ENCODE results near the gene PITPNC1.
"Not testable (repeated sequence)": the region's sequence is repeated elsewhere in the genome, so short reads cannot be mapped to it uniquely, and the experiment has no call there.

The PITPNC1 gene

DNA sequence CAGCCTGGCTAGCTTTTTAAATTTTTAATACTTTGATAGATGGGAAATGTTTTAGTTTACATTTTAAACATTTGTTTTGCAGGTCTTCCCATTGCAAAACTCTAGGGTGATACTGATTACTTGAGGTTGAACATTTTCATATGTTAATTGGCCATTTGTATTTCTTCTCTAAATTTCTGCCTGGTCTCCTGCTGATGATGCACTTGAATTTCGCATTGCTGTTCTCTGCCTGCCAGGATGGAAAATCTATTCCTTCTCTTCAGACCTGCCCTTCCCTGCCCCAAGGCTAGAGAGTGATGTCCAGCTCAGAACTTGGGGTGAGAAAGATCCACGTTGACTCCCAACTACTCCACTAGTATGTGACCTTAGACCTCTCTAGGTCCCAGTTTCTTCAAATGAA is 134.7 kb downstream of the PITPNC1 start:
- DNase-seq (ENCODE audit: low read depth in 2 of 2), result no peak

DNA sequence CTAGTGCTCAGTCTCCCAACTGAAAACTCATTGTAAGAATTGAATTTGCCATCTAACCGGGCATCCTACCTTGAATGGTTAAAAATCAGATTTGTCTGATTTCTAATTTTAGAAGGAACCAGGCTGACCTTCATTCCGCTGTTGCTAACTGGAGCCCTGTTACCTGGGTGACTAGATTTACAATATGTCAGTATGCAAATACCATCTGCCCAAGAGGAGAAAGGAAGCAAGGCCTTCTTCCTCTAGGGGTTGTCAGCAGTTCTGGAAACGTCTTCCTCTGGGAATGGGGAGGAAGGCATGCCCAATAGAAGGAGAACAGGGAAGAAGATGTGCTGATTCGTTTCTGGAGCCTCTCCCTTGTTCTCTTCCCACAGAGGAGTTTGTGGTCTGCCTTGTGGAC is 137.9 kb downstream of the PITPNC1 start:
- DNase-seq (ENCODE audit: low read depth in 2 of 2), result no peak

- DNase-seq (ENCODE audit: low read depth in 2 of 2), result no peak
Measured at GRCh38 chr17:67515490-67516083, 138.5 kb downstream of the PITPNC1 start.

DNA sequence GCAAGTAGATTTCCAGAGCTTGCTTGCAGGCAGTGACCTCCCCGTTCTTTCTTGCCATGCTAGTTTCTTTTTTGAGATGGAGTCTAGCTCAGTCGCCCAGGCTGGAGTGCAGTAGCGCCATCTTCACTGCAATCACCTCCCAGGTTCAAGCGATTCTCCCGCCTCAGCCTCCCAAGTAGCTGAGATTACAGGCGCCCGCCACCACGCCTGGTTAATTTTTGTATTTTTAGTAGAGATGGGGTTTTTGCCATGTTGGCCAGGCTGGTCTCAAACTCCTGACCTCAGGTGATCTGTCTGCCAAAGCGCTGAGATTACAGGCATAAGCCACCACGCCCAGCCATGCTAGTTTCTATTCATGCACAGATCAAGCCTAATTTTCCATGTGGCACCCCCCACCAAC is 139.5 kb downstream of the PITPNC1 start:
- DNase-seq (ENCODE audit: low read depth in 2 of 2), result not testable (repeated sequence)

GRCh38 chr17:67517325-67517724 is 140.2 kb downstream of the PITPNC1 start:
- DNase-seq (ENCODE audit: low read depth in 2 of 2), result no peak

DNA sequence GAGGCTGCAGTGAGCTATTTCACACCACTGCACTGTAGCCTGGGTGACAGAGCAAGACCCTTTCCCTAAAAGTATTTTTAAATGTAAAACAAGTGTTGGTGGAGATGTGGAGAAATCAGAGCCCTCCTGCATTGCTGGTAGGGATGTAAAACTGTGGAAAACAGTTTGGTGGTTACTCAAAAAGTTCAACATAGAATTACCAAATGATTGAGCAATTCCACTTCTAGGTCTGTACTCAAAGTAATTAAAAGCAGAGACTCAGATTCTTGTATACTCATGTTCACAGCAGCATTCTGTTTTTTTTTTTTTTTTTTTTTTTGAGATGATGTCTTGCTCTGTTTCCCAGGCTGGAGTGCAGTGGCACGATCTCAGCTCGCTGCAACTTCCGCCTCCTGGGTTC is 141.8 kb downstream of the PITPNC1 start:
- DNase-seq (ENCODE audit: low read depth in 2 of 2), result no peak

GRCh38 chr17:67519801-67520251 is 142.7 kb downstream of the PITPNC1 start:
- no peak for DNase-seq (ENCODE audit: low read depth in 2 of 2)

DNA sequence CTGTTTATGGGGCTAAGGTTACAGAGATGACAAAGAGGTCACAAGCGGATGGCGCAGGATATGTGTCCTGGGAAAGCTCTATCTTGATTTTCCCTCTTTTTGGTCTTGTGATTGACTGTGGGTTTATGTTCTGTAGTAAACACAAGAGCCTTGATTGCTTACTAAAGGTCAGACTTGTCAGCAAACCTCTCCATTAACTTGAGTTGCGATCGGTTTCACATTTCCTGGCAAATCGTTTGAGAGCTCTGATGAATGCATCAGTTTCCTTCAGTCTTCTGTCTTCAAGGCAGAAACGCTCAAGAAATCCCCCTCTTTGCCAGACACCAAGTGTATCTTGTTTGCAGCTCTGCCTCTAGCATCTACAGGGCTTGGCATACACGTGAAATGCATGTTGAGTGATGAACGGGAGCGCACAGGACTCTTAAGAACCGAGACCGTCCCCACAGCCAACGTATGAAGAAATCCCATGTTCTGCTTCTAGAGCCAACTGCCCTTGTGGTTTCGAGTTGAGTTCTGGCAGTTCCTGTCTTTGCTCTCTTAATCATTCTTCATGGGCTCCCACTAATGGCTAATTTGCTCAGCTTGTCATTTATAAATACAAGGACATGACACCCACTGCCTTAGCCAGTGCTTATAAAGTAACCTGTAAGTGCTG is 143.3 kb downstream of the PITPNC1 start:
- no peak for DNase-seq (ENCODE audit: low read depth in 2 of 2)

- DNase-seq (ENCODE audit: low read depth in 2 of 2), result no peak
Measured at GRCh38 chr17:67520916-67521774, 144.1 kb downstream of the PITPNC1 start.

- DNase-seq (ENCODE audit: low read depth in 2 of 2), result no peak
Measured at GRCh38 chr17:67521775-67522069, 144.6 kb downstream of the PITPNC1 start.

DNA sequence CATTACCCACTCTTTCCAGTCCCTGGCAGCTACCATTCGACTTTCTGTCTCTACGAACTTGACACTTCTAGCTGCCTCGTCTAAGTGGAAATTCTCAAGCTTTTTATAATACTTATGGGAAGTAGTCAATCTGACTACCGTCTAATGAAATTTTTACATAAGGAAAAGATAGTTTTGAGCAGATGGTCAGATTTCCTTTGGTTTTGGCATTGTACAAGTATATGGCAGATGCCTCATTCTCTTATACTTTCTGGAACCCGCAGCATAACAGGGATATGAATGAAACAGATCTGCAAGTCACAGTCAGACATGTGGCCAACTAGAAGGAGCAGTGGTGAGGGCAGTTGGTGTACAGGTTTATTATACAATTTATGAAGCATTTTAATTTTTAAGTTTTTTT is 146.0 kb downstream of the PITPNC1 start:
- DNase-seq (ENCODE audit: low read depth in 2 of 2), result no peak

DNA sequence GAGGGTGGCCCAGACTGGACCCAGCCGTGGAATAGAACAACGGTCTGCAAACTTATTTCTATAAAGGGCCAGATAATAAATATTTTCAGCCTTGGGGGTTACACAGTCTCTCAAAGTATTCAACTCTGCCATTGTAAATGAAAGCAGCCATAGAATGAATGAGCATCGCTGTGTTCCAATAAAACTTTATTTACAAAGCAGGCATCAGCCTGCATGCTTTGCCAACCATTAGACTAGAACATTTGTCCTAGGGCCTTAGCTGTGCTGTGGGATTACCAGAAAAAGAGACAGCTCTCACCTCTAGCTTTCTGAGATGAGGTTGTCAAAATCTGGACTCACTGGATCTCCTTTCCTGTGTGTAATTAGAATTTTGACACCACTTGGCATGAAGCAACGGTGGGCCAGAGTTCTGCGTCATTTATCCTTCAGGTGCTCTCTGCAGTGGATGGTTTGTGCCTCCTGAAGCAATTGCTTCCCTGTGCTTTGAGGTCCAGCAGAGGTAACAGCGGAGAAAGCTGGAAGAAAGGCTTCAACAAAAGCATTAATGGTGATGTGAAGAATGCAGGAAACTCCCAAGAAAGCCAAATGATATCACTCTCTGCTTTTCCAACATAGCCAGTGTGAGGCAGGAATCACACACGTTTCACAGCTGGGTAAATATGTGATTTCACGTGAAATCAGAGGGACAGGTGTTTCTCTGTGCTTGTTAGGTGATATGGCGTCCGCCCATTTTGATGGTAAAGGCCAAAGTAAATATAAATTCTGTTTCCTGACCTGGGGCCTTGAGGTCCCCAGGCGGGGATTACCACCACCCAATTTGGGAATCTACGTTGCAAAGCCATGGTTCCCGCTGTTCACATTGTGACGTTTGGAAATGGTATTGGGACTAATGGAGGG is 148.4 kb downstream of the PITPNC1 start:
- DNase-seq (ENCODE audit: low read depth in 2 of 2), result no peak

DNA sequence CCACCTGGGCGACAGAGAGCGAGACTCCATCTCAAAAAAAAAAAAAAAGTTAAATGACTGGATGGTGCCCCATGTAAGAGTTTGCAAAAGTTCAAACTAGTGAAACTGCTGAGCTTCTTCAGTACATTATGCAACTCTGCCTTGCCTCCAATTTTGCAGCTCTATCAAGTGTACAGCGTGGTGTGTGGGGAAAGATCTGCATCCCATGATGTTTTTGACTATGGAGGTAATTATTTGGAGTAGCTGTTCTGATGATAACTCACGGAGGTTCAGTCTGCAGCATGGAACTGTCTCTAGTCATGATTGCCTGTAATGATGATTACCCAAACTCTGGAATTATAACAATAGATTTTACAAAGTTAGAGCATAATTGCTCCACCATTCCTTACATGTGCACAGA is 149.6 kb downstream of the PITPNC1 start:
- DNase-seq (ENCODE audit: low read depth in 2 of 2), result no peak

DNA sequence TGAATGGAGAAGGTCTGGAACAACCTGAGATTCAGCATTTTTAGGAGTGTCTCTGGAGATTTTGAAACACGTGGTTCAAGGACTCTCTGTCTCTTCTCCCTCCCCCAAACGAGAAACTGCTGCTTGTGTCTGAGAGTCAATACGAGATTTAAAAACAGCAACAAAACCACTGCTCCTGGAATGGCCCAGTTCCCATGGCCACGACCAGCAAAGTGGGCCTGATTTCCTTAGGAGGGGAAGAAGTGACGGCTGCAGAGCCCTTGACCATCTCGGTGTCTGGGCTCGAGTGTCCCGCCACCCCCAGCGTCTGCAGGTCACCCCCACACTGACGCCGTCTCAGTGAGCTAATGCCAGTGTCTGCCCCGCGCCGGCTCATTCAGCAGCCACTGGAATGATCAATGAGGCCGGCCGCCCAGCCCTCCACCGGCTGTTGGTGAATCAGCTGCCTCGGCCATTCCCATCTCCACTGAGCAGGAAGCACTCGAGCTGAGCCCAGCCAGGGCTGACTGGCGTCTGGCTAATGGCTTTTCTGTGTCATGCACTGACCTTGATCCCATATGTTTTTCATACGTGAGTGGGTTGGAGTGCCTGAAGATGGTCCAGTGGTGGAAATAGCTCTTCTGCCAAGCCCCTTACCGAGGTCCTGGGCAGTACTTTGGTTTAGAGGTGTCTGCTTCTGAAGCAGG is 151.8 kb downstream of the PITPNC1 start:
- no peak for DNase-seq (ENCODE audit: low read depth in 2 of 2)

DNA sequence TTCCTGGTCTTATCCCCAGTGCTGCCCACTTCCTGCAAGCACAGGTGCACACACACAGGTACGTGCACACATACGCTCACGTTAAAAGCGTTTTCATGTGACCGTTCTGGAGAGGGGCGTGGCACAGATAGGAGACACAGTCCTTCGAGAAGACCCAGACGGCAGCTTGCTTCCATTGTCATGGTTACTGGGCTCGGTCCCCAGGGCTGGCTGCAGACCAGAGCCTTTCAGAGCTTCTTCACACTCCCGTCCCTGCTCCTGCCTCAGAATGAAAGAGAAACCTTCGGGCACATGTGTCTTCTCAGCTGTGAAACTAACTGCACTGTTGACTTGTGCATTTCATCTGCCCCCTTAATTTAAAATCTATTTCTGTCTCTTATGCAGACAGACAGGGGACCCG is 154.2 kb downstream of the PITPNC1 start:
- no peak for DNase-seq (ENCODE audit: low read depth in 2 of 2)

GRCh38 chr17:67532326-67532871 is 155.3 kb downstream of the PITPNC1 start:
- no peak for DNase-seq (ENCODE audit: low read depth in 2 of 2)

DNA sequence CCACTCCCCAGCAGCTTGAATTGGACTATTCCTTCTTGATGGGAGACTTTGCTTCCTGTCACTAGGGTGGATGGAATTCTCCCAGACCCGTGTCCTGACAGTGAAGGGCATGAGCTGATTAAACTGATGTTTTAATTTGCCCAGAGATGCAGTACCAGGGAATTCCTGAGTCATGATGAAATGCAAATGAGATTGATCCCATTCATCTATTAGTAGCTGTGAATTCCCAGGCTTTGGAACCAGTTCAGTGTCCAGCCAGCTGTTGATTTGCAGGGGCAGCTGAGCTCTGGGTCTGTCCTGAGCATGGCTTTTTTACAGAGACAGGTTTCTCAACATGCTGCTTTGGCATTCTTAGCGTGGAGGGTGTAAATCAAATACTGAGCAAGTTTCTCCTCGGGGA is 157.9 kb downstream of the PITPNC1 start:
- DNase-seq (ENCODE audit: low read depth in 2 of 2), result no peak

- DNase-seq (ENCODE audit: low read depth in 2 of 2), result no peak
Measured at GRCh38 chr17:67542219-67543114, 165.4 kb downstream of the PITPNC1 start.

DNA sequence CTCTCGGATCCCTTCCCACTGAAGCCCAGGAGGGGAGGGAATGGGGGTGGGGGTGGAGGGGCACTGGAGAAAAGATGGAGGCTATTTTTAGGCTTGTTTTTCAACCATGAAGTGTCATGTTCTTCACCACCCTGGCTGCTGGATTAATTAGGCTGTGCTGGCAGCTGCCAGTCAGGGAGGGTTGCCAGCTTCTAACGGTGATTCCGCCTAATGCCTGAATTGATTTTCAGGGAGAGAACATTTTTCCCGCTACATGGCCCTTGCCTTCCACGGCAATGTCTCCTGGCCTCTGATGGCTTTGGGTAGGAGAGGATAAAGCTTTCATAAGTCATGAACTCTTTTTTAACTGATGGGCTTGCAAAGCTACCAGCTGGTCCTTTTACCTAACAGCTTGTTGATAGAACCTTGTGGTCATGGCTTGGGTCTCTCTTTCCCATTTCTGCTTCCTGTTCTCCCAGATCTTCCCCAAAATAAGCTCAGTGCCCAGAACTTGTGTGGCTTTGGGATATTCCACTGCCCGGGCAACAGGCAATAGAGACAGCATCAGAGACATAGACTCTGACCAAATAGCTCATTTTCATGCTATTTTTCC is 167.4 kb downstream of the PITPNC1 start:
- no peak for DNase-seq (ENCODE audit: low read depth in 2 of 2)

All from activated CD4-positive, alpha-beta T cell treated with anti-CD3 and anti-CD28 coated beads for 24 hours (primary cell).